ENCODE data around the gene APRT.

APRT gene

GRCh38 chr16:88769617-88770460, 41.9 kb downstream of the APRT start:
- no peak overlapping the region for H3K4me3 ChIP-seq (ENCODE audit: control insufficient read depth, low read depth, low read length)
- TF ChIP-seq CTCF (conservative IDR thresholded peaks at IDR 0.05; ENCODE audit: control insufficient read depth, insufficient read depth, low read depth, low read length): no peak
- no peak for DNase-seq (ENCODE audit: low read depth)

GRCh38 chr16:88768071-88768783, 43.5 kb downstream of the APRT start:
- H3K4me3 ChIP-seq (ENCODE audit: control insufficient read depth, low read depth, low read length): no peak overlapping the region
- TF ChIP-seq CTCF (conservative IDR thresholded peaks at IDR 0.05; ENCODE audit: control insufficient read depth, insufficient read depth, low read depth, low read length): no peak
- peak; percentile 75 for DNase-seq (ENCODE audit: low read depth)

GRCh38 chr16:88767546-88768070, 44.1 kb downstream of the APRT start:
- TF ChIP-seq CTCF (conservative IDR thresholded peaks at IDR 0.05; ENCODE audit: control insufficient read depth, insufficient read depth, low read depth, low read length): no peak
- DNase-seq (ENCODE audit: low read depth): no peak
- H3K4me3 ChIP-seq (ENCODE audit: control insufficient read depth, low read depth, low read length): no peak overlapping the region

- no peak for DNase-seq (ENCODE audit: low read depth)
- TF ChIP-seq CTCF (conservative IDR thresholded peaks at IDR 0.05; ENCODE audit: control insufficient read depth, insufficient read depth, low read depth, low read length): no peak
- no peak overlapping the region for H3K4me3 ChIP-seq (ENCODE audit: control insufficient read depth, low read depth, low read length)
These were observed 44.8 kb downstream of the APRT start for GRCh38 chr16:88766975-88767374.

- no peak for TF ChIP-seq CTCF (conservative IDR thresholded peaks at IDR 0.05; ENCODE audit: control insufficient read depth, insufficient read depth, low read depth, low read length)
- H3K4me3 ChIP-seq (ENCODE audit: control insufficient read depth, low read depth, low read length): no peak overlapping the region
- DNase-seq (ENCODE audit: low read depth): no peak
These were observed 46.8 kb downstream of the APRT start for GRCh38 chr16:88764913-88765349.

GRCh38 chr16:88764080-88764479, 47.6 kb downstream of the APRT start:
- H3K4me3 ChIP-seq (ENCODE audit: control insufficient read depth, low read depth, low read length): no peak overlapping the region

More at GRCh38 chr16:88764080-88764479, 47.6 kb downstream of the APRT start:
- no peak for TF ChIP-seq CTCF (conservative IDR thresholded peaks at IDR 0.05; ENCODE audit: control insufficient read depth, insufficient read depth, low read depth, low read length)
- no peak for DNase-seq (ENCODE audit: low read depth)

Measured in fibroblast of mammary gland (primary cell).